GM23338 (cell line): ENCODE measurements around the gene PXDN.

Experiments
- CREB1 ChIP-seq: fragments of 250-450 bp; sonication (Bioruptor Pico); IDR thresholded peaks from 2 replicates; pipeline ENCODE4 v1.5.0; 2020; ENCODE audit warnings: low read depth, mild to moderate bottlenecking, moderate library complexity
- EZH2 ChIP-seq: fragments of 200-600 bp; sonication (generic); IDR thresholded peaks from one replicate; pipeline ENCODE4 v1.8.0; 2017; ENCODE audit warnings: antibody characterized with exemption, mild to moderate bottlenecking, low read depth; ENCODE audit not compliant: unreplicated experiment
- EZH2phosphoT487 ChIP-seq: fragments of 200-600 bp; sonication (generic); IDR thresholded peaks from one replicate; pipeline ENCODE4 v1.8.1; 2018; ENCODE audit warnings: antibody characterized with exemption; ENCODE audit not compliant: unreplicated experiment
- JUNB ChIP-seq: IDR thresholded peaks from one replicate; pipeline ENCODE4 v1.6.1; 2016; ENCODE audit warnings: antibody characterized with exemption; ENCODE audit not compliant: unreplicated experiment
- NANOG ChIP-seq: IDR thresholded peaks from 2 replicates; pipeline ENCODE4 v1.6.1; 2016; ENCODE audit warnings: antibody characterized with exemption, borderline replicate concordance
- POLR2AphosphoS5 ChIP-seq: IDR thresholded peaks from 2 replicates; pipeline ENCODE4 v1.6.1; 2016; ENCODE audit warnings: antibody characterized with exemption, low read depth
- STAT1 ChIP-seq: IDR thresholded peaks from one replicate; pipeline ENCODE4 v1.6.1; 2016; ENCODE audit warnings: antibody characterized with exemption; ENCODE audit not compliant: unreplicated experiment
- ZNF114 ChIP-seq: fragments of 250-450 bp; sonication (Bioruptor Pico); IDR thresholded peaks from 2 replicates; pipeline ENCODE4 v1.5.0; 2020; ENCODE audit warnings: mild to moderate bottlenecking, moderate library complexity
- ZNF331 ChIP-seq: fragments of 250-450 bp; sonication (Bioruptor Pico); IDR thresholded peaks from 2 replicates; pipeline ENCODE4 v1.5.0; 2020; ENCODE audit warnings: low read depth, mild to moderate bottlenecking, moderate library complexity
- TF ChIP-seq, protein P1 (sequence below): IDR thresholded peaks from one replicate; pipeline ENCODE4 v1.6.1; 2018; ENCODE audit warnings: antibody characterized with exemption; ENCODE audit not compliant: unreplicated experiment
- TF ChIP-seq, protein P2 (sequence below), 2 experiments: fragments of 200-600 bp in 1 of 2; sonication (generic) in 1 of 2; conservative IDR thresholded peaks; 2 replicates each; pipeline versions ENCODE4 v1.5.1 to v1.6.1; 2016 to 2017; ENCODE audit warnings: antibody characterized with exemption in 2 of 2, low read depth in 2 of 2, mild to moderate bottlenecking in 2 of 2, moderate library complexity in 1 of 2
- TF ChIP-seq, protein P3 (sequence below): IDR thresholded peaks from 2 replicates; pipeline ENCODE4 v1.6.1; 2016; ENCODE audit warnings: antibody characterized with exemption
- TF ChIP-seq, protein P4 (sequence below): fragments of 250-450 bp; sonication (Bioruptor Pico); IDR thresholded peaks from 2 replicates; pipeline ENCODE4 v1.5.0; 2020; ENCODE audit warnings: mild to moderate bottlenecking, moderate library complexity

DNA sequence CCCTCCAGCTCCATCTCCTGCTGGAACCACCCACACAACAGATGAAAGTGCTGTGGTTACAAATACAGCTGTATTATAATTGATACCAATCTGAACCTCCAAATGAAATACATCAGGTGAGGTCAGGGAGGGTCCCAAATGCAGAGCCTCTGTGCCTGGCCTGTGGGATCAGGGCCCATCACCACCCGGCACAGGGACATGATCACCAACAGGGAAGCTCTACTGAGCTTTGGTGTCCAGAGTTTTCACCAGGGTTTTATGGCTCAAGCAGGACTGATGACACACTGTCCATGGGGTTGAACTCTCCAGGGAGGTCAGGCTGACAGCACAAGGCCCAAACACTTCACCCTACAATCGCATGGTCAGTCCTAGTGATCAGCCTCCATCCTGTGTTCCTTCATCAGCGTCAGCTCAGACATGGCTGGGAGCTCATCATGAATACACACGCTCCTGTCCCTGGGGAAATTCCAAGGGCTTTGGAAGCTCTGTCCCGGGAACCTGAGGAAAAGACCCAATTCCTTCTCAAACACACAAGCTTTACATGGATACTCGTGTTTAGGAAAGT is 3.9 kb upstream of the PXDN start:
- TF ChIP-seq, protein P1, sequence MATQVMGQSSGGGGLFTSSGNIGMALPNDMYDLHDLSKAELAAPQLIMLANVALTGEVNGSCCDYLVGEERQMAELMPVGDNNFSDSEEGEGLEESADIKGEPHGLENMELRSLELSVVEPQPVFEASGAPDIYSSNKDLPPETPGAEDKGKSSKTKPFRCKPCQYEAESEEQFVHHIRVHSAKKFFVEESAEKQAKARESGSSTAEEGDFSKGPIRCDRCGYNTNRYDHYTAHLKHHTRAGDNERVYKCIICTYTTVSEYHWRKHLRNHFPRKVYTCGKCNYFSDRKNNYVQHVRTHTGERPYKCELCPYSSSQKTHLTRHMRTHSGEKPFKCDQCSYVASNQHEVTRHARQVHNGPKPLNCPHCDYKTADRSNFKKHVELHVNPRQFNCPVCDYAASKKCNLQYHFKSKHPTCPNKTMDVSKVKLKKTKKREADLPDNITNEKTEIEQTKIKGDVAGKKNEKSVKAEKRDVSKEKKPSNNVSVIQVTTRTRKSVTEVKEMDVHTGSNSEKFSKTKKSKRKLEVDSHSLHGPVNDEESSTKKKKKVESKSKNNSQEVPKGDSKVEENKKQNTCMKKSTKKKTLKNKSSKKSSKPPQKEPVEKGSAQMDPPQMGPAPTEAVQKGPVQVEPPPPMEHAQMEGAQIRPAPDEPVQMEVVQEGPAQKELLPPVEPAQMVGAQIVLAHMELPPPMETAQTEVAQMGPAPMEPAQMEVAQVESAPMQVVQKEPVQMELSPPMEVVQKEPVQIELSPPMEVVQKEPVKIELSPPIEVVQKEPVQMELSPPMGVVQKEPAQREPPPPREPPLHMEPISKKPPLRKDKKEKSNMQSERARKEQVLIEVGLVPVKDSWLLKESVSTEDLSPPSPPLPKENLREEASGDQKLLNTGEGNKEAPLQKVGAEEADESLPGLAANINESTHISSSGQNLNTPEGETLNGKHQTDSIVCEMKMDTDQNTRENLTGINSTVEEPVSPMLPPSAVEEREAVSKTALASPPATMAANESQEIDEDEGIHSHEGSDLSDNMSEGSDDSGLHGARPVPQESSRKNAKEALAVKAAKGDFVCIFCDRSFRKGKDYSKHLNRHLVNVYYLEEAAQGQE: no peak
- TF ChIP-seq, protein P2, sequence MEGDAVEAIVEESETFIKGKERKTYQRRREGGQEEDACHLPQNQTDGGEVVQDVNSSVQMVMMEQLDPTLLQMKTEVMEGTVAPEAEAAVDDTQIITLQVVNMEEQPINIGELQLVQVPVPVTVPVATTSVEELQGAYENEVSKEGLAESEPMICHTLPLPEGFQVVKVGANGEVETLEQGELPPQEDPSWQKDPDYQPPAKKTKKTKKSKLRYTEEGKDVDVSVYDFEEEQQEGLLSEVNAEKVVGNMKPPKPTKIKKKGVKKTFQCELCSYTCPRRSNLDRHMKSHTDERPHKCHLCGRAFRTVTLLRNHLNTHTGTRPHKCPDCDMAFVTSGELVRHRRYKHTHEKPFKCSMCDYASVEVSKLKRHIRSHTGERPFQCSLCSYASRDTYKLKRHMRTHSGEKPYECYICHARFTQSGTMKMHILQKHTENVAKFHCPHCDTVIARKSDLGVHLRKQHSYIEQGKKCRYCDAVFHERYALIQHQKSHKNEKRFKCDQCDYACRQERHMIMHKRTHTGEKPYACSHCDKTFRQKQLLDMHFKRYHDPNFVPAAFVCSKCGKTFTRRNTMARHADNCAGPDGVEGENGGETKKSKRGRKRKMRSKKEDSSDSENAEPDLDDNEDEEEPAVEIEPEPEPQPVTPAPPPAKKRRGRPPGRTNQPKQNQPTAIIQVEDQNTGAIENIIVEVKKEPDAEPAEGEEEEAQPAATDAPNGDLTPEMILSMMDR (conservative IDR thresholded peaks at IDR 0.05; ENCODE audit: low read depth in 2 of 2): no peak
- TF ChIP-seq POLR2AphosphoS5: no peak
- TF ChIP-seq EZH2: no peak
- no peak for TF ChIP-seq EZH2phosphoT487
- TF ChIP-seq JUNB: no peak
- no peak for TF ChIP-seq CREB1
- TF ChIP-seq, protein P3, sequence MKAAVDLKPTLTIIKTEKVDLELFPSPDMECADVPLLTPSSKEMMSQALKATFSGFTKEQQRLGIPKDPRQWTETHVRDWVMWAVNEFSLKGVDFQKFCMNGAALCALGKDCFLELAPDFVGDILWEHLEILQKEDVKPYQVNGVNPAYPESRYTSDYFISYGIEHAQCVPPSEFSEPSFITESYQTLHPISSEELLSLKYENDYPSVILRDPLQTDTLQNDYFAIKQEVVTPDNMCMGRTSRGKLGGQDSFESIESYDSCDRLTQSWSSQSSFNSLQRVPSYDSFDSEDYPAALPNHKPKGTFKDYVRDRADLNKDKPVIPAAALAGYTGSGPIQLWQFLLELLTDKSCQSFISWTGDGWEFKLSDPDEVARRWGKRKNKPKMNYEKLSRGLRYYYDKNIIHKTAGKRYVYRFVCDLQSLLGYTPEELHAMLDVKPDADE: no peak
- TF ChIP-seq ZNF331 (CRISPR knock-in tag): no peak
- TF ChIP-seq NANOG: no peak
- TF ChIP-seq, protein P4, sequence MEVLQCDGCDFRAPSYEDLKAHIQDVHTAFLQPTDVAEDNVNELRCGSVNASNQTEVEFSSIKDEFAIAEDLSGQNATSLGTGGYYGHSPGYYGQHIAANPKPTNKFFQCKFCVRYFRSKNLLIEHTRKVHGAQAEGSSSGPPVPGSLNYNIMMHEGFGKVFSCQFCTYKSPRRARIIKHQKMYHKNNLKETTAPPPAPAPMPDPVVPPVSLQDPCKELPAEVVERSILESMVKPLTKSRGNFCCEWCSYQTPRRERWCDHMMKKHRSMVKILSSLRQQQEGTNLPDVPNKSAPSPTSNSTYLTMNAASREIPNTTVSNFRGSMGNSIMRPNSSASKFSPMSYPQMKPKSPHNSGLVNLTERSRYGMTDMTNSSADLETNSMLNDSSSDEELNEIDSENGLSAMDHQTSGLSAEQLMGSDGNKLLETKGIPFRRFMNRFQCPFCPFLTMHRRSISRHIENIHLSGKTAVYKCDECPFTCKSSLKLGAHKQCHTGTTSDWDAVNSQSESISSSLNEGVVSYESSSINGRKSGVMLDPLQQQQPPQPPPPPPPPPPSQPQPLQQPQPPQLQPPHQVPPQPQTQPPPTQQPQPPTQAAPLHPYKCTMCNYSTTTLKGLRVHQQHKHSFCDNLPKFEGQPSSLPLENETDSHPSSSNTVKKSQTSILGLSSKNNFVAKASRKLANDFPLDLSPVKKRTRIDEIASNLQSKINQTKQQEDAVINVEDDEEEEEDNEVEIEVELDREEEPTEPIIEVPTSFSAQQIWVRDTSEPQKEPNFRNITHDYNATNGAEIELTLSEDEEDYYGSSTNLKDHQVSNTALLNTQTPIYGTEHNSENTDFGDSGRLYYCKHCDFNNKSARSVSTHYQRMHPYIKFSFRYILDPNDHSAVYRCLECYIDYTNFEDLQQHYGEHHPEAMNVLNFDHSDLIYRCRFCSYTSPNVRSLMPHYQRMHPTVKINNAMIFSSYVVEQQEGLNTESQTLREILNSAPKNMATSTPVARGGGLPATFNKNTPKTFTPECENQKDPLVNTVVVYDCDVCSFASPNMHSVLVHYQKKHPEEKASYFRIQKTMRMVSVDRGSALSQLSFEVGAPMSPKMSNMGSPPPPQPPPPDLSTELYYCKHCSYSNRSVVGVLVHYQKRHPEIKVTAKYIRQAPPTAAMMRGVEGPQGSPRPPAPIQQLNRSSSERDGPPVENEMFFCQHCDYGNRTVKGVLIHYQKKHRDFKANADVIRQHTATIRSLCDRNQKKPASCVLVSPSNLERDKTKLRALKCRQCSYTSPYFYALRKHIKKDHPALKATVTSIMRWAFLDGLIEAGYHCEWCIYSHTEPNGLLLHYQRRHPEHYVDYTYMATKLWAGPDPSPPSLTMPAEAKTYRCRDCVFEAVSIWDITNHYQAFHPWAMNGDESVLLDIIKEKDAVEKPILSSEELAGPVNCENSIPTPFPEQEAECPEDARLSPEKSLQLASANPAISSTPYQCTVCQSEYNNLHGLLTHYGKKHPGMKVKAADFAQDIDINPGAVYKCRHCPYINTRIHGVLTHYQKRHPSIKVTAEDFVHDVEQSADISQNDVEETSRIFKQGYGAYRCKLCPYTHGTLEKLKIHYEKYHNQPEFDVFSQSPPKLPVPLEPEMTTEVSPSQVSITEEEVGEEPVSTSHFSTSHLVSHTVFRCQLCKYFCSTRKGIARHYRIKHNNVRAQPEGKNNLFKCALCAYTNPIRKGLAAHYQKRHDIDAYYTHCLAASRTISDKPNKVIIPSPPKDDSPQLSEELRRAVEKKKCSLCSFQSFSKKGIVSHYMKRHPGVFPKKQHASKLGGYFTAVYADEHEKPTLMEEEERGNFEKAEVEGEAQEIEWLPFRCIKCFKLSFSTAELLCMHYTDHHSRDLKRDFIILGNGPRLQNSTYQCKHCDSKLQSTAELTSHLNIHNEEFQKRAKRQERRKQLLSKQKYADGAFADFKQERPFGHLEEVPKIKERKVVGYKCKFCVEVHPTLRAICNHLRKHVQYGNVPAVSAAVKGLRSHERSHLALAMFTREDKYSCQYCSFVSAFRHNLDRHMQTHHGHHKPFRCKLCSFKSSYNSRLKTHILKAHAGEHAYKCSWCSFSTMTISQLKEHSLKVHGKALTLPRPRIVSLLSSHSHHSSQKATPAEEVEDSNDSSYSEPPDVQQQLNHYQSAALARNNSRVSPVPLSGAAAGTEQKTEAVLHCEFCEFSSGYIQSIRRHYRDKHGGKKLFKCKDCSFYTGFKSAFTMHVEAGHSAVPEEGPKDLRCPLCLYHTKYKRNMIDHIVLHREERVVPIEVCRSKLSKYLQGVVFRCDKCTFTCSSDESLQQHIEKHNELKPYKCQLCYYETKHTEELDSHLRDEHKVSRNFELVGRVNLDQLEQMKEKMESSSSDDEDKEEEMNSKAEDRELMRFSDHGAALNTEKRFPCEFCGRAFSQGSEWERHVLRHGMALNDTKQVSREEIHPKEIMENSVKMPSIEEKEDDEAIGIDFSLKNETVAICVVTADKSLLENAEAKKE (CRISPR knock-in tag): no peak
- no peak for TF ChIP-seq ZNF114
- TF ChIP-seq STAT1: no peak
